ENCODE measurements around the gene PCCA.

DNA sequence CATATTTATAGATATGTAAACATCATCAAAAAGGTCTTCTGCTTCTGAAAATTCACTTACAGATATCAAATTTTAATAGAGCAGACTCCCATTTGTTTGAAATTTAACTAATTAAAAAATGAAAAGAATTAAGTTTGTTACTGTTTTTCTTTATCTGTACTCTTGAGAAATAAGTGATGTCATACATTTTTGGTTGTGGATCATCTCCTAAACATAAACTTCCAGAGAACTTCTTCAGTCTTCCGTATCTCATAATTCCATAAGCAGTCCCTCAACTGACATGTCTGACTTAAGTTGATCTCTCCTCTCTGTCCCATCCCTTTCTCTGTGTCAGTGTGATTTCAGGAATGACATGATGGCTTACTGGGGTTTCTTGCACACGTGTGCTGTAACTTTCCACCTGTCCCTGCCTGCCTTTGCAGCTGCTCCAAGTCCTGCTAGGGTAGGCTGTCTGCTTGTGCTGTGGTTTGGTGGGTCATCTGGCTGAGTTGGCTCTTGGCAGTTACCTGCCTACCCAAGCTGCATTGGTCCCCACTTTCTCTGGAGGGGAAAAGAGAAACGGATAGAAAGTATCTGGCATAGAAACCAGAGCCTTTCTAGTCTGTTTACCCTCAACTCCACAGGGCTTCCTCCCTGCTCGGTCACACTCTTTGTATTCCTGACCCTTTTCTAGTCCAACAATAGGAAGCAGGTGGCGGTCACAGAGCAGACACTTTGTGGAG is 372.6 kb downstream of the PCCA start:
- TF ChIP-seq POLR2A (IDR thresholded peaks at IDR 0.05): no peak
- TF ChIP-seq, protein P1, sequence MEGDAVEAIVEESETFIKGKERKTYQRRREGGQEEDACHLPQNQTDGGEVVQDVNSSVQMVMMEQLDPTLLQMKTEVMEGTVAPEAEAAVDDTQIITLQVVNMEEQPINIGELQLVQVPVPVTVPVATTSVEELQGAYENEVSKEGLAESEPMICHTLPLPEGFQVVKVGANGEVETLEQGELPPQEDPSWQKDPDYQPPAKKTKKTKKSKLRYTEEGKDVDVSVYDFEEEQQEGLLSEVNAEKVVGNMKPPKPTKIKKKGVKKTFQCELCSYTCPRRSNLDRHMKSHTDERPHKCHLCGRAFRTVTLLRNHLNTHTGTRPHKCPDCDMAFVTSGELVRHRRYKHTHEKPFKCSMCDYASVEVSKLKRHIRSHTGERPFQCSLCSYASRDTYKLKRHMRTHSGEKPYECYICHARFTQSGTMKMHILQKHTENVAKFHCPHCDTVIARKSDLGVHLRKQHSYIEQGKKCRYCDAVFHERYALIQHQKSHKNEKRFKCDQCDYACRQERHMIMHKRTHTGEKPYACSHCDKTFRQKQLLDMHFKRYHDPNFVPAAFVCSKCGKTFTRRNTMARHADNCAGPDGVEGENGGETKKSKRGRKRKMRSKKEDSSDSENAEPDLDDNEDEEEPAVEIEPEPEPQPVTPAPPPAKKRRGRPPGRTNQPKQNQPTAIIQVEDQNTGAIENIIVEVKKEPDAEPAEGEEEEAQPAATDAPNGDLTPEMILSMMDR (IDR thresholded peaks at IDR 0.05): no peak
